Adrenal gland (tissue), 5 donors: ENCODE results near the gene SLAMF9.

ENCODE experiments used
- POLR2A ChIP-seq, 2 donors: fragments of 450-650 bp; IDR thresholded peaks; one replicate each; pipeline ENCODE4 v1.6.1; 2017; ENCODE audit warnings: antibody characterized with exemption in 2 of 2, mild to moderate bottlenecking in 2 of 2, moderate library complexity in 1 of 2
- TF ChIP-seq, protein P1 (sequence below), 6 experiments: fragments of 450-650 bp in 4 of 6; fragments of 200-600 bp in 2 of 6; sonication (generic) in 1 of 6; IDR thresholded peaks; 1 replicate in 5 of 6; 2 replicates in 1 of 6; pipeline versions ENCODE4 v1.5.1 to v1.8.0; 2016 to 2021; ENCODE audit warnings: antibody characterized with exemption in 6 of 6, mild to moderate bottlenecking in 2 of 6, moderate library complexity in 1 of 6
- donor health status: DM: no; HTN: no; CAD: no.

DNA sequence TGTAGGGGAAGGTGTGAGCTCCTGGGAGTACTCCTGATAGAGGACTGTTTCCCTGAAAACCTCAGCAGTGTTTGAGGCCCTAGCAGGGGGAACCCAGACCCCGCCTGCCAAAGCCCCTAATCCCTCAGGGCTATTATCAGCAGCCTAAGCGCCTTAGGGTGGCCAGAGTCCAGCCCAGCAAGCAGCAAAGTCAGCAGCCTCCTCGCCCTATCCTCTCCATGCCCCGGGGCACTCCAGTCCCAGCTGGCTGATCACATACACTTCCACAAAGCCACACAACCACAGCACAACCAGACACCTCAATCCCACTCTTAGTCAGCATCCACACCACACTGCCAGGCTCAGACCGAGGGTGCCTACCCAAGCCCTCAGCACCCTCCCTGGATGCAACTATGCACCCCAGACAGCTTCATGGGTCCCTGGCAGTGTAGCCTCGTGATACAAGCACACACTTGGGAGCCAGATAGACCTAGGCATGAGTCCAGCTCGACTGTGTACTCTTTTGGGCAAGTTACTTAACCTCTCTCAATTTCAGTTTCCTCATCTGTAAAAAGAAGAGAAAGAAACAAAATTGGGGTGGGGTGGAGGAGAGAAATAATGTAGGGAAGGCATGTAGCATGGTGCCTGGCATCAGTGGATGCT is 15.7 kb downstream of the SLAMF9 start:
- TF ChIP-seq, protein P1, sequence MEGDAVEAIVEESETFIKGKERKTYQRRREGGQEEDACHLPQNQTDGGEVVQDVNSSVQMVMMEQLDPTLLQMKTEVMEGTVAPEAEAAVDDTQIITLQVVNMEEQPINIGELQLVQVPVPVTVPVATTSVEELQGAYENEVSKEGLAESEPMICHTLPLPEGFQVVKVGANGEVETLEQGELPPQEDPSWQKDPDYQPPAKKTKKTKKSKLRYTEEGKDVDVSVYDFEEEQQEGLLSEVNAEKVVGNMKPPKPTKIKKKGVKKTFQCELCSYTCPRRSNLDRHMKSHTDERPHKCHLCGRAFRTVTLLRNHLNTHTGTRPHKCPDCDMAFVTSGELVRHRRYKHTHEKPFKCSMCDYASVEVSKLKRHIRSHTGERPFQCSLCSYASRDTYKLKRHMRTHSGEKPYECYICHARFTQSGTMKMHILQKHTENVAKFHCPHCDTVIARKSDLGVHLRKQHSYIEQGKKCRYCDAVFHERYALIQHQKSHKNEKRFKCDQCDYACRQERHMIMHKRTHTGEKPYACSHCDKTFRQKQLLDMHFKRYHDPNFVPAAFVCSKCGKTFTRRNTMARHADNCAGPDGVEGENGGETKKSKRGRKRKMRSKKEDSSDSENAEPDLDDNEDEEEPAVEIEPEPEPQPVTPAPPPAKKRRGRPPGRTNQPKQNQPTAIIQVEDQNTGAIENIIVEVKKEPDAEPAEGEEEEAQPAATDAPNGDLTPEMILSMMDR (IDR thresholded peaks at IDR 0.05): no peak
- no peak for TF ChIP-seq POLR2A (IDR thresholded peaks at IDR 0.05)
